ENCODE results near the gene DYNC1H1. TPM values are rescaled to one million over a fixed set of nuclear protein-coding genes. Genes with fewer than 3 reads are reported as not detected.

Gene DYNC1H1
- total RNA-seq, 4 donors from 2014 or later = 338 to 524 (median 432) TPM

- no peak for TF ChIP-seq CTCF (IDR thresholded peaks at IDR 0.05; ENCODE audit: low read depth)
These were observed 78.3 kb downstream of the DYNC1H1 start for GRCh38 chr14:102042699-102043098.

GRCh38 chr14:102043251-102044025 is 79.1 kb downstream of the DYNC1H1 start:
- TF ChIP-seq CTCF (IDR thresholded peaks at IDR 0.05; ENCODE audit: low read depth) = no peak

GRCh38 chr14:102044566-102044965 is 80.2 kb downstream of the DYNC1H1 start:
- no peak for TF ChIP-seq CTCF (IDR thresholded peaks at IDR 0.05; ENCODE audit: low read depth)

GRCh38 chr14:102046337-102047278 is 82.2 kb downstream of the DYNC1H1 start:
- no peak for TF ChIP-seq CTCF (IDR thresholded peaks at IDR 0.05; ENCODE audit: low read depth)

- no peak for TF ChIP-seq CTCF (IDR thresholded peaks at IDR 0.05; ENCODE audit: low read depth)
These were observed 83.6 kb downstream of the DYNC1H1 start for GRCh38 chr14:102047808-102048540.

- no peak for TF ChIP-seq CTCF (IDR thresholded peaks at IDR 0.05; ENCODE audit: low read depth)
These were observed 85.1 kb downstream of the DYNC1H1 start for GRCh38 chr14:102049258-102050025.

All from subcutaneous adipose tissue (tissue), 4 donors.